ENCODE data around the gene KIDINS220. TPM values are rescaled to one million over a fixed set of nuclear protein-coding genes. Genes with fewer than 3 reads are reported as not detected.
"Not testable (repeated sequence)": the region's sequence is repeated elsewhere in the genome, so short reads cannot be mapped to it uniquely, and the experiment has no call there.

Gene KIDINS220
- total and polyA plus RNA-seq, 4 donors, result 132 to 280 (median 167) TPM

DNA sequence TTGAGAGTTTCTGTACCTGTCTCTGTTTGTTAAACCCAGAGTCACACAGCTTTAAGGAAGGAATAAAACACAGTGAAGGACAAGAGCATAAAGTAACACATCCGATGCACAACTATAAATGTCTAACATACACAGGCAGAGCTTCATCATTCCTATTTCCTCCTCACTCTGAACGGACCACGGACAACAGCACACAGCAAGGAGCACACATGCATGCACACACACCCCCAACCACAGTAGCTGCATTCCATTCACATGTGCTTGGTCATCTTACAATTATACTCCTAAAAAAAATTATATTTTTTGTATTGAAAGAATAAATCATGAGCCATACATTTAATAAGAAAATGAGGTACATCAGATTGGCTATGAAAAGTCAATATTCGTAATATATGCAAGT is 97.3 kb downstream of the KIDINS220 start:
- H3K4me3 ChIP-seq (ENCODE audit: low read depth, low read length), result no peak overlapping the region
- no peaks in the 10 kb centered on the region for H3K4me1 ChIP-seq (ENCODE audit: control insufficient read depth, insufficient read depth, low read length)
- H3K9me3 ChIP-seq (ENCODE audit: control insufficient read depth, insufficient read depth, low read length), result no peaks in the 10 kb centered on the region
- no peak overlapping the region for H3K27ac ChIP-seq (ENCODE audit: low read depth, low read length)
- DNase-seq (ENCODE audit: low read depth in 4 of 6, low spot score in 6 of 6), result no peak
- no peaks in the 10 kb centered on the region for H3K27me3 ChIP-seq (ENCODE audit: control insufficient read depth, insufficient read depth, low read length)
- H3K36me3 ChIP-seq (ENCODE audit: control insufficient read depth, insufficient read depth, low read length), result peaks cover 15% of the 10 kb centered on the region
- WGBS (ENCODE audit: insufficient coverage), result 90% methylated on average over 2 of the region's 4 CpGs

DNA sequence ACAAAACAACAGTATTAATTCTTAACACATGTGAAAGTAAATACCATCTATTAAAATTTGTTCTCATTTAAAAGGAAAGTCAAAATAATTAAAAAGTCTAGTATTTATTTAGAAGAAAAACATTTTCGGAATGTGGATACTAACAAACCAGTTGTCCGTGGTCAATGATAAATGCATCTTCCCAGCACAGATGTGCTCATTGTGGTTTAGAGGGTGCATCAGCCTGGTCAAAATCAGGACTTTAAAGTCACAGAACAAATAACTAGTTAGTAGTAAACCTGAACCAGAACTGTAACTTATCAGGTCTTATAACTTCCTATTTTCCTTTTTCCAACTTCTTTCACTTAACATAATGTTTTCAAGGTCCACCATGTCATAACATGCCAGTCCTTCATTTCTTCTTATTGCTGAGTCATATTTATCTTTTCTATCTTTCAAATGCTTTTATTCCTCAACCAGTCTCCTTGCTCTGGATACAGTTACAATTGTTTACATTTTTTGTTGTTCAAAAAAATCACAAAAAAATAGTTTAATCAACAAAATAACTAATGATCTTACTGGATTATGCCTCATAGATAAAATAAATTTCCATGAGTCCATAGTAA is 99.7 kb downstream of the KIDINS220 start:
- no CpG with 5 or more reads among the region's 2 CpGs for WGBS (ENCODE audit: insufficient coverage)
- DNase-seq (ENCODE audit: low read depth in 4 of 6, low spot score in 6 of 6), result no peak
- peaks cover 31% of the 10 kb centered on the region for H3K36me3 ChIP-seq (ENCODE audit: control insufficient read depth, insufficient read depth, low read length)
- no peak overlapping the region for H3K4me3 ChIP-seq (ENCODE audit: low read depth, low read length)
- H3K4me1 ChIP-seq (ENCODE audit: control insufficient read depth, insufficient read depth, low read length), result no peaks in the 10 kb centered on the region
- no peaks in the 10 kb centered on the region for H3K27me3 ChIP-seq (ENCODE audit: control insufficient read depth, insufficient read depth, low read length)
- no peaks in the 10 kb centered on the region for H3K9me3 ChIP-seq (ENCODE audit: control insufficient read depth, insufficient read depth, low read length)
- H3K27ac ChIP-seq (ENCODE audit: low read depth, low read length), result no peak overlapping the region

- no peak for DNase-seq (ENCODE audit: low read depth in 4 of 6, low spot score in 6 of 6)
- Histone ChIP-seq H3K4me1 (ENCODE audit: control insufficient read depth, insufficient read depth, low read length) (no peaks in the 10 kb centered on the region), H3K27ac (ENCODE audit: low read depth, low read length) (no peak overlapping the region), H3K36me3 (ENCODE audit: control insufficient read depth, insufficient read depth, low read length) (peaks cover 52% of the 10 kb centered on the region), H3K4me3 (ENCODE audit: low read depth, low read length) (no peak overlapping the region), H3K9me3 (ENCODE audit: control insufficient read depth, insufficient read depth, low read length) (no peaks in the 10 kb centered on the region), H3K27me3 (ENCODE audit: control insufficient read depth, insufficient read depth, low read length) (no peaks in the 10 kb centered on the region)
- 100% methylated on average over 10 of the region's 10 CpGs for WGBS (ENCODE audit: insufficient coverage)
Observed at GRCh38 chr2:8732601-8733000, 104.8 kb downstream of the KIDINS220 start.

GRCh38 chr2:8729939-8730338 is 107.5 kb downstream of the KIDINS220 start:
- no peaks in the 10 kb centered on the region for H3K9me3 ChIP-seq (ENCODE audit: control insufficient read depth, insufficient read depth, low read length)
- DNase-seq (ENCODE audit: low read depth in 4 of 6, low spot score in 6 of 6), result no peak
- no peaks in the 10 kb centered on the region for H3K4me1 ChIP-seq (ENCODE audit: control insufficient read depth, insufficient read depth, low read length)
- no peak overlapping the region for H3K27ac ChIP-seq (ENCODE audit: low read depth, low read length)
- no peak overlapping the region for H3K4me3 ChIP-seq (ENCODE audit: low read depth, low read length)
- WGBS (ENCODE audit: insufficient coverage), result 94% methylated on average over 9 of the region's 9 CpGs
- H3K27me3 ChIP-seq (ENCODE audit: control insufficient read depth, insufficient read depth, low read length), result no peaks in the 10 kb centered on the region
- peaks cover 41% of the 10 kb centered on the region for H3K36me3 ChIP-seq (ENCODE audit: control insufficient read depth, insufficient read depth, low read length)

- not testable (repeated sequence) for DNase-seq (ENCODE audit: low read depth in 4 of 6, low spot score in 6 of 6); H3K27ac ChIP-seq (ENCODE audit: low read depth, low read length); H3K4me3 ChIP-seq (ENCODE audit: low read depth, low read length); H3K27me3 ChIP-seq (ENCODE audit: control insufficient read depth, insufficient read depth, low read length); H3K4me1 ChIP-seq (ENCODE audit: control insufficient read depth, insufficient read depth, low read length); H3K9me3 ChIP-seq (ENCODE audit: control insufficient read depth, insufficient read depth, low read length)
- 88% methylated on average over 4 of the region's 5 CpGs for WGBS (ENCODE audit: insufficient coverage)
- peaks cover 39% of the 10 kb centered on the region for H3K36me3 ChIP-seq (ENCODE audit: control insufficient read depth, insufficient read depth, low read length)
Observed at GRCh38 chr2:8729101-8729500, 108.3 kb downstream of the KIDINS220 start.

DNA sequence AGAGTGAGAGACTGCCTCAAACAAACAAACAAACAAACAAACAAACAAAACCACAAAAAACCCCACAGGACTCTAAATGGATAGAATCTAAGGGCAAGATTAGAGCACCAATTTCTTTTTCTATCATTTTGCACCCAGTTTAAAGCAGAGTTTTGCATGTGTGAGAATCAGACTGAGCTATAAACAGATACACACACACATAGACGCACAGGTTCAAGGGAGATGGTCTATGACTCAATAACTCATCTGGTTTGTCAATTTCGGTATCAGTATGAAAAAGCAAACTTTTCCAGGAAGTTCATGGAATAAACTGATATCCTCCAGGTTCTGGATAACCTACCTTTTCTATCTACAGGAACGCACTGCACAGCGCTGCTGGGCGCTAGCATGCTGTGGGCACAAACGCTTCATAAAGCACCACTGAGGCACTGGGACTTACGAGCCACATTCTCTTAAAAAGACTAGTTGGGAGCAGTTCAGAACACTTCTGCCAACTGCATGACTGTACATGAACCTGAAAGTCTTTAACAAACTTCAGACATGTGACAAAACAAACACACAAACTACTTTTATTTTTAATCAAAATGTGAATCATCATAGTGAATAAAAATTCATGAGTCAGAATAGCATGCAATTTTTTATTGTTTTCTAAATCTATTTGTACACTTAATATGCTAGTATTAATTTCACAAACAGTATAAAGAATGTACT is 109.0 kb downstream of the KIDINS220 start:
- H3K27ac ChIP-seq (ENCODE audit: low read depth, low read length), result no peak overlapping the region
- no peaks in the 10 kb centered on the region for H3K4me1 ChIP-seq (ENCODE audit: control insufficient read depth, insufficient read depth, low read length)
- H3K9me3 ChIP-seq (ENCODE audit: control insufficient read depth, insufficient read depth, low read length), result no peaks in the 10 kb centered on the region
- peaks cover 34% of the 10 kb centered on the region for H3K36me3 ChIP-seq (ENCODE audit: control insufficient read depth, insufficient read depth, low read length)
- H3K4me3 ChIP-seq (ENCODE audit: low read depth, low read length), result no peak overlapping the region
- DNase-seq (ENCODE audit: low read depth in 4 of 6, low spot score in 6 of 6), result no peak
- no peaks in the 10 kb centered on the region for H3K27me3 ChIP-seq (ENCODE audit: control insufficient read depth, insufficient read depth, low read length)
- 96% methylated on average over 5 of the region's 7 CpGs for WGBS (ENCODE audit: insufficient coverage)

DNA sequence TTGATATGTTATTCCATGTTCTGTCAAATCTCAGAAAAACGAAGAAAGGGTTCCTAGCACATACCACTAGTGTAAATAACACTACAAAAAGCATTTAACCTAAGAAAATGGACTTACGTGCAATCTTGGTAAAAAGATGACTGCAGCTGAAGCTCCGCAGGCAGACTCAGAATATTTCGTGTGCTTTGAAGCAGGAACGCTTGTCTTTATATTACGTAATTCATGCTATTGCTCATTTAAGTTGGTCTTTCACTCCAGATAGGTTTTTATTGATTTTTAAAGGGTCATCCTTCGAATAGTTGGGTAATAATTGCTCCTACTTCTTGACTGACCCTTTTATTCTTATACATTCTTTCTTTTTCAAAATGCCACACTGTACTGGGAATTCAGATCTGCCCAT is 111.6 kb downstream of the KIDINS220 start:
- WGBS (ENCODE audit: insufficient coverage), result 94% methylated on average over 5 of the region's 7 CpGs
- H3K27ac ChIP-seq (ENCODE audit: low read depth, low read length), result no peak overlapping the region
- no peak for DNase-seq (ENCODE audit: low read depth in 4 of 6, low spot score in 6 of 6)
- no peak overlapping the region for H3K4me3 ChIP-seq (ENCODE audit: low read depth, low read length)
- H3K9me3 ChIP-seq (ENCODE audit: control insufficient read depth, insufficient read depth, low read length), result no peaks in the 10 kb centered on the region
- peaks cover 16% of the 10 kb centered on the region for H3K36me3 ChIP-seq (ENCODE audit: control insufficient read depth, insufficient read depth, low read length)
- no peaks in the 10 kb centered on the region for H3K4me1 ChIP-seq (ENCODE audit: control insufficient read depth, insufficient read depth, low read length)
- H3K27me3 ChIP-seq (ENCODE audit: control insufficient read depth, insufficient read depth, low read length), result no peaks in the 10 kb centered on the region

DNA sequence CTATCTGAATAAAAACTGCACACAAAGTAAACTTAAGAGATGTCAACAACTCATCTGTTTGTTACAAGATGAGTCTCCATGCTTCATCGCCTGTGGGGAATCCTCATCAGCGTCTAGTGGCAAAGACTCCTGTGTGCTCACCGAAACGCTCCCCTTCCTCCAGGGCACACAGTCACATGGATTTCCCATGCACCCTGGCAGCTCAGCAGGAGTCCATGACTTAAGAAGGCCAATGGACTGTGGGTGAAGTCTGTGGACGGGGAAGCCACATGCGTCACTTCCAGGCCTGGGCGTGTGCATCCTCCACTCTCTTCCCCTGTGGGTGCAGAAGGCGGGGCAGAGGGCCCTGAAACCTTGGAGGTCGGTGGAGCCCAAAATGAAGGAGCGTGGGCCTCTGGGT is 114.4 kb downstream of the KIDINS220 start:
- no peak for DNase-seq (ENCODE audit: low read depth in 4 of 6, low spot score in 6 of 6)
- Histone ChIP-seq H3K4me3 (ENCODE audit: low read depth, low read length) (no peak overlapping the region), H3K36me3 (ENCODE audit: control insufficient read depth, insufficient read depth, low read length) (peaks cover 3% of the 10 kb centered on the region), H3K9me3 (ENCODE audit: control insufficient read depth, insufficient read depth, low read length) (no peaks in the 10 kb centered on the region), H3K4me1 (ENCODE audit: control insufficient read depth, insufficient read depth, low read length) (no peaks in the 10 kb centered on the region), H3K27me3 (ENCODE audit: control insufficient read depth, insufficient read depth, low read length) (no peaks in the 10 kb centered on the region), H3K27ac (ENCODE audit: low read depth, low read length) (no peak overlapping the region)
- no CpG with 5 or more reads among the region's 10 CpGs for WGBS (ENCODE audit: insufficient coverage)

DNA sequence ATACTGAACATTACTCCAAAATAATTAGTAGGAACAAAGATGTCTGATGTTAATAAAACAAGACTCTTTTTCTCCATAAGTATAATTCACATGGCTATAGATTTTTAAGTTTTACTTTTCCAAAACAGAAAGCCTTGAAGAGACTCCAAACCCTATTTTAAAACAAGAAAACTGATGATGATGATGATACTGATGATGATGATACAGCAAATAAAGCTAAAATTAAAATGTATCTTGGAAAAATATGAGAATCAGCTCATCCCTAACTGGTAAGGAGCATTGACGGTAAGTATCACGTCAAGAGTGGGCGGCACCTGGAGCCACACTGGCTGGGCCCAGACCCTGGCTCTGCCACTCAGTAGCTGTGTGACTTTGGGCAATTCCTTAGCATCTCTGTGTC is 116.0 kb downstream of the KIDINS220 start:
- Histone ChIP-seq H3K4me3 (ENCODE audit: low read depth, low read length) (no peak overlapping the region), H3K4me1 (ENCODE audit: control insufficient read depth, insufficient read depth, low read length) (no peaks in the 10 kb centered on the region), H3K27me3 (ENCODE audit: control insufficient read depth, insufficient read depth, low read length) (no peaks in the 10 kb centered on the region), H3K27ac (ENCODE audit: low read depth, low read length) (no peak overlapping the region), H3K36me3 (ENCODE audit: control insufficient read depth, insufficient read depth, low read length) (no peaks in the 10 kb centered on the region), H3K9me3 (ENCODE audit: control insufficient read depth, insufficient read depth, low read length) (no peaks in the 10 kb centered on the region)
- DNase-seq (ENCODE audit: low read depth in 4 of 6, low spot score in 6 of 6), result no peak
- 92% methylated on average over 2 of the region's 3 CpGs for WGBS (ENCODE audit: insufficient coverage)

DNA sequence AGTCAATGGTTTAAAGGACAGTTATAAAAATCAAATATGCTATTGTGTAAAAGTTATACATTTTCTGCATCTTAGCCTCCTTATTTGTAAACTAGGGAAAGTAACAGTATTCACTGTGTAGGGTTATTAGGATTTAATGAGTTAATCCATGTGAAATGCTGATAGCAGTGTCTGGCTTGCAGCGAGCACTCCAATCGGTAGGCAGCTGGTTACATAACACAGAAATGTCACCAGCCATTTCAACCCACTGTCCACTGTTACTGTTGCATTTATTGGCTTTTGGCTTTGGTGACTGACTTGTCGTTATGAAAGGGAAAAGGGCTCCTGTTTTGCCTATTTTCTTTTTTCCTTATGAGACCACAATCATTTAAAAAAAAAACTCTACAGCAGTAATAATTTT is 116.7 kb downstream of the KIDINS220 start:
- Histone ChIP-seq H3K36me3 (ENCODE audit: control insufficient read depth, insufficient read depth, low read length) (no peaks in the 10 kb centered on the region), H3K9me3 (ENCODE audit: control insufficient read depth, insufficient read depth, low read length) (no peaks in the 10 kb centered on the region), H3K4me3 (ENCODE audit: low read depth, low read length) (no peak overlapping the region), H3K4me1 (ENCODE audit: control insufficient read depth, insufficient read depth, low read length) (no peaks in the 10 kb centered on the region), H3K27me3 (ENCODE audit: control insufficient read depth, insufficient read depth, low read length) (no peaks in the 10 kb centered on the region), H3K27ac (ENCODE audit: low read depth, low read length) (no peak overlapping the region)
- WGBS (ENCODE audit: insufficient coverage), result no CpG with 5 or more reads among the region's 3 CpGs
- no peak for DNase-seq (ENCODE audit: low read depth in 4 of 6, low spot score in 6 of 6)
